ENCODE measurements around the gene PTPRA. TPM values are rescaled to one million over a fixed set of nuclear protein-coding genes. Genes with fewer than 3 reads are reported as not detected.

Gene PTPRA
- polyA plus RNA-seq, 3 donors from 2014 or later, result 39.5 to 63.5 (median 60.0) TPM

DNA sequence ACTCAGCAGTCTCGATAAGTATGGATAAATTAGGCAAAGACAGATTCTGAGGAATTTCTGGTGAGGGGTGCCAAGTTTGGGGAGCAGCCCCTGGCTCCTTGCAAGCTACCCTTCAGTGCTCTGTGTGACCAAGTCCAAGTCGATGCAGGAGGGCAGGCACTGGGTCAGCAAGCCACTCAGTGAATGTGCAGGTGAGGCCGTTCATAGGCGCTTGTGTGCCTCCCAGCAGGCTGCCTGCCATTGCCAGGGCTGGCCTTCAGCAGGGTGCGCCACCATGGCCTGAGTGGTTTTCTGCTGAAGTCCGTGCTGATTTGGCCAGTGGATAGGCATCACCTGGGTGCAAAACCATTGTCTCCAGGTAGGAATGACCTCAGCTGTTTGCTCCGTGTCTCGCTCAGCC lies 166.8 kb downstream of the PTPRA start:
- DNase-seq, result no peak
- H3K4me3 Mint-ChIP-seq, result no peak overlapping the region
- peaks cover 2 to 16% (median 4%) of the 10 kb centered on the region in 3 donors for H3K27me3 Mint-ChIP-seq (ENCODE audit: low read depth in 3 of 3)
- H3K36me3 Mint-ChIP-seq, result peaks cover 5 to 40% (median 19%) of the 10 kb centered on the region in 3 donors
- H3K9me3 Mint-ChIP-seq, result no peaks in the 10 kb centered on the region
- peak overlapping the region in 4 of 6 donors; percentile 4 to 52 (median 18) for H3K27ac Mint-ChIP-seq
- H3K4me1 Mint-ChIP-seq, result peaks cover 4 to 6% of the 10 kb centered on the region in 2 donors

DNA sequence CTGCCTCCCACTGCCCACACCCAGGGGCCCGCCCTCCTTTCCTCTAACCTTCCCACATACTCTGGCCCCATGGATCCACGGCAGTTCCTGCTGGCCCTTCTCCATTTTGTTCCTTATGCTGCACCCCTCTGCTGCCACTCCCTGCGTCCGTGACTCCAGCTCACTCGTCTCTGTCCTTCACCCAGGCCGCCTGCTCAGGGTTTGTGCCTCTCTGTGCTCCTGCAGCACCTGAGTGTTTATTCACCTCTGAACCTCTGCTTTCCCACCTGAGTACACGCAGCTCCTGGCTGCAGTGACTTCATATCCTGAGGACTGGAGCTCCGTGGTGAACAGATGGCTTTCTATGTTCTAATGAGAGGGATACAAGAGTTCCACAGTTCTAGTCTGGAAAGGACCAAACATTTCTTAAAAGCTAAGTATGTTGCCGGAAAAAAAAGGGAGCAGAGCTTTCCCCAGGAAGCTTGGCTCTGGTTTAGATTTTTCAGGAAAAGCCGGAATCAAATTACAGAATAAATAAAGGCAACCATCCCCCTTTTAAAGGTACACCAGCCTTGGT lies 168.7 kb downstream of the PTPRA start:
- peaks cover 14% of the 10 kb centered on the region in 2 donors for H3K4me1 Mint-ChIP-seq
- H3K27me3 Mint-ChIP-seq (ENCODE audit: low read depth in 3 of 3), result peaks cover 6 to 16% (median 7%) of the 10 kb centered on the region in 3 donors
- H3K36me3 Mint-ChIP-seq, result peaks cover 5 to 24% (median 10%) of the 10 kb centered on the region in 3 donors
- no peak overlapping the region for H3K4me3 Mint-ChIP-seq
- DNase-seq, result no peak
- peak overlapping the region in 4 of 6 donors; percentile 62 to 71 (median 66) for H3K27ac Mint-ChIP-seq
- H3K9me3 Mint-ChIP-seq, result no peaks in the 10 kb centered on the region

DNA sequence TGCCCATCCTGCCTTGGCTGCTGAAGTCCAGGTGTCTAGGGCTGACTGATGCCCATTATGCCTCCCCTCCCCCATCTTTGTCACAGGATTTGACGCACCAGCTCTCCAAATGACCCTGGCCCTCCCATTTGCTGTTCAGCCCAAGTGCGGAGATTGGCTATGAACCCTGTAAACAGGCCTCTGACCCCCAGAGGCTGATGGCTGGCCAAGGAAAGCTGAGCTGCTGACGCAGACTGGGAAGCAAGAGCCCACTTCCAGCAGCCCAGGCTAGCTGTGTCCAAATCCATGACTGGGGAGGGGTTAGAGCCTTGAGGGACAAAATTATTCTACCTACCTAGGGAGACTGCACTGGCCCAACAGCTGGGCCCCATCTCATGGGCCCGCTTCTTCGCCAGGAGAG lies 169.3 kb downstream of the PTPRA start:
- H3K4me3 Mint-ChIP-seq, result no peak overlapping the region
- peak overlapping the region in 1 of 6 donors; percentile 68 for H3K27ac Mint-ChIP-seq

DNA sequence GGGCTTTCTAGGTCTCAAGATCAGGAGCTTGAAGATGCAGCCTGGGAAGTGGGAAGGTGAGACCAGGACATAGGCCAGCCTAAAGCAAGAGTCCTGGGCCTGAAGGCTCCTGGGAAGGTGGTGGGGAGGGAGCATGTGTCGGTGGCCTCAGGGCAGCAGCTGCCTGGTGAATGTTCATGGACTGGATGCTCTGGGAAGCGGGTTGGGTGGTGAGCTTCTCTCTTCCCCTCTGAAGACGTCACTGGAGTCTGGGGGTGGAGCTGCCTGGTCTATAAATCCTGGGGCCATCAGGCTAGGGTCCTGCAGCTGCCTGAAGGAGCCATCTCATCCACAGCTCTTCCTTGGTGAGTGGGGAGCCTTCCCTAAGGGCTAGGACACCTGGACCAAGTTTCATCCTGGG lies 170.0 kb downstream of the PTPRA start, which contains the start of gene GNRH2:
TSS of gene GNRH2 (plus strand) at position 301 of the 400 bp plus-strand sequence. CDS start 793 bp downstream, outside the sequence.
- Mint-ChIP-seq H3K4me1 (peaks cover 16% of the 10 kb centered on the region in 2 donors), H3K27me3 (ENCODE audit: low read depth in 3 of 3) (peaks cover 6 to 16% (median 7%) of the 10 kb centered on the region in 3 donors), H3K36me3 (peaks cover 5 to 18% (median 10%) of the 10 kb centered on the region in 3 donors), H3K9me3 (no peaks in the 10 kb centered on the region), H3K27ac (peak within 1 kb of the TSS; percentile 42 to 87 (median 66)), H3K4me3 (peak within 1 kb of the TSS in 2 of 5 donors; percentile 18)
- DNase-seq, result no peak

More for the DNA sequence above, 169.3 kb downstream of the PTPRA start:
- Mint-ChIP-seq H3K4me1 (peaks cover 16% of the 10 kb centered on the region in 2 donors), H3K27me3 (ENCODE audit: low read depth in 3 of 3) (peaks cover 6 to 16% (median 7%) of the 10 kb centered on the region in 3 donors), H3K36me3 (peaks cover 5 to 21% (median 10%) of the 10 kb centered on the region in 3 donors), H3K9me3 (no peaks in the 10 kb centered on the region)
- no peak for DNase-seq

DNA sequence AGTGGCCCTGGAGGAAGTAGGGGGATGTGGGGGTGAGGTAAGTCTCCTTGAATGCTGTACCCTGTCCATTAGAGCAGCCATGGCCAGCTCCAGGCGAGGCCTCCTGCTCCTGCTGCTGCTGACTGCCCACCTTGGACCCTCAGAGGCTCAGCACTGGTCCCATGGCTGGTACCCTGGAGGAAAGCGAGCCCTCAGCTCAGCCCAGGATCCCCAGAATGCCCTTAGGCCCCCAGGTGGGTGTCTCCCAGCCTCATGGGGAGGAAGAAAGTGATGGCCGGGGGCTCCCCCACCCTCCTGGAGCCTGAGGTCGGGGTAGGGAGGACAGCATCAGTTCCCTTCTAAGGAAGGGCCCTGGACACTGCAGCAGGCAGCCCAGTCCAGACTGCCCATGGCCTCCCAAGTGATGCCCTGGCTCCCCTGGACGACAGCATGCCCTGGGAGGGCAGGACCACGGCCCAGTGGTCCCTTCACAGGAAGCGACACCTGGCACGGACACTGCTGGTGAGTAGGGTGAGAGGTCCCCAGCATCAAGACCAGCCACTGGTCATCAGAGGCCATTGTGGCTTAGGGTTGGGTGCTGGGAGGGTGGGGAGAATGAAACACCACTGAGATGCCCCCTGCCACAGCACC lies 171.2 kb downstream of the PTPRA start:
- Mint-ChIP-seq H3K4me1 (peaks cover 16% of the 10 kb centered on the region in 2 donors), H3K27ac (peak overlapping the region in 5 of 6 donors; percentile 24 to 87 (median 82)), H3K27me3 (ENCODE audit: low read depth in 3 of 3) (peaks cover 6 to 16% (median 7%) of the 10 kb centered on the region in 3 donors), H3K9me3 (no peaks in the 10 kb centered on the region), H3K36me3 (peaks cover 3 to 13% (median 4%) of the 10 kb centered on the region in 3 donors), H3K4me3 (peak overlapping the region in 4 of 5 donors; percentile 18 to 90 (median 54))
- DNase-seq, result no peak

DNA sequence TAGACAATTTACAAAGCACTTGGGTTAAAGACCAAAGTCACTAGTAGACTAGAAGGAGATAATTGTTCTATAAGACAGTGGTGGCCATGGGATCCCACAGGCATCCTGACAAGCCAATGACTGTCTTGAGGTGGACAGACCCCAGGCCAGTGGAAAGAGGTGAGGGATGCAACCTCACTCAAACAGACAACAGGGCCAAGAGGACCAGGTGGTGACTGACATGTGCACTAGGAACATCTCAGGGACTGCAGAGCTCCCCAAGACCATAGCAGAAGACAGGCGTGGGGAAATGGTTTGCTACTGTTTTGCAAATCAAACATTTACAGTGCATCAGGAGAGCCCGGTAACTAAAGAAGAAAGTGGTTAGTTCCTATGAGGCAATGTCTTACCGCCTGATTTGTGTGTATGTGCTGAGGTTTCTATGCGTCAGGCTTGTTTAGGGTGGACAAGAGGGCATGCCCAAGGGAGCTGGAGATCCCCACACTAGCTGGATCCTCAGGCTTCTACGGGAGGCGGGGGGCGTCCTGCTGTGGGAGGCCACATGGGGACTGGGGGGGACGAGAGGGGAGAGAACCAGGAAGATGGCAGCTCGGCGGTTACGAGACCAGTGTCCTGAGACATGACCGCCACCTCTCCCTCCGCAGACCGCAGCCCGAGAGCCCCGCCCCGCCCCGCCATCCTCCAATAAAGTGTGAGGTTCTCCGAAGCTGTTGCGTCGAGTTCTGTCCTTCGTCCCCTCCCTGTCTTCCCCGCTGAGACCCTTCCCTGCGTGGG lies 171.9 kb downstream of the PTPRA start:
- peak overlapping the region; percentile 78 to 87 (median 83) for H3K27ac Mint-ChIP-seq
- H3K36me3 Mint-ChIP-seq, result peaks cover 0 to 15% (median 3%) of the 10 kb centered on the region in 3 donors
- DNase-seq, result peak in 2 of 3 donors; percentile 68 to 72
- no peaks in the 10 kb centered on the region for H3K9me3 Mint-ChIP-seq
- H3K4me1 Mint-ChIP-seq, result peaks cover 16% of the 10 kb centered on the region in 2 donors
- H3K27me3 Mint-ChIP-seq (ENCODE audit: low read depth in 3 of 3), result peaks cover 6 to 16% (median 7%) of the 10 kb centered on the region in 3 donors
- H3K4me3 Mint-ChIP-seq, result peak overlapping the region; percentile 81 to 93 (median 85)

DNA sequence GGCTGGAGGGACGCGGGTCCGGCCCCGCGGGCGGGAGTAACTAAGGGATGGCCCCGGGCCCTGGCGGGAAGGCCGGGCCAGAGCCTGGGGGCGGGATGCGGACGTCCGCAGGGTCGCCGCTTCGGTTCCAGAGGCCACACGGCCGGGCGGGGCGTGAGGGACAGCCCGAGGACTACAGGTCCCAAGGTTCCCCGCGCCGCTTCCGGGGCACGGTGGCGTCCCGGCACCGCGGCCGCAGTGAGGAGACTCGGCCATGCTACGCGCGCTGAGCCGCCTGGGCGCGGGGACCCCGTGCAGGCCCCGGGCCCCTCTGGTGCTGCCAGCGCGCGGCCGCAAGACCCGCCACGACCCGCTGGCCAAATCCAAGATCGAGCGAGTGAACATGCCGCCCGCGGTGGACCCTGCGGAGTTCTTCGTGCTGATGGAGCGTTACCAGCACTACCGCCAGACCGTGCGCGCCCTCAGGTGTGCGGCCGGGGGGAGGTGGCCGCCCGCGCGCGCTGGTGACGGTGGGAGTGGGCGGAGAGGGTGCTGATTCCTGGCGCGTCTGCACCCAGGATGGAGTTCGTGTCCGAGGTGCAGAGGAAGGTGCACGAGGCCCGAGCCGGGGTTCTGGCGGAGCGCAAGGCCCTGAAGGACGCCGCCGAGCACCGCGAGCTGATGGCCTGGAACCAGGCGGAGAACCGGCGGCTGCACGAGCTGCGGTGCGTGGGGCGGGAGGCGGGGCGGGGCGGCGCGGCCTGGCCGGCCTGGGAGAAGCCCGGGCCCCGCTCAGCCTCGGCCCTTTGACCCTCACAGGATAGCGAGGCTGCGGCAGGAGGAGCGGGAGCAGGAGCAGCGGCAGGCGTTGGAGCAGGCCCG lies 172.8 kb downstream of the PTPRA start, which contains the start of gene MRPS26:
TSS of gene MRPS26 (plus strand) at position 237 of the 861 bp plus-strand sequence. CDS start at position 254, 17 bp downstream.
- Mint-ChIP-seq H3K36me3 (peaks cover 0 to 14% (median 0%) of the 10 kb centered on the region in 3 donors), H3K9me3 (no peaks in the 10 kb centered on the region), H3K27me3 (ENCODE audit: low read depth in 3 of 3) (peaks cover 6 to 16% (median 7%) of the 10 kb centered on the region in 3 donors), H3K27ac (peak within 1 kb of the TSS; percentile 78 to 87 (median 83)), H3K4me3 (peak within 1 kb of the TSS; percentile 81 to 93 (median 85)), H3K4me1 (peaks cover 14 to 16% of the 10 kb centered on the region in 2 donors)
- DNase-seq, result peak; percentile 76 to 79 (median 78)

DNA sequence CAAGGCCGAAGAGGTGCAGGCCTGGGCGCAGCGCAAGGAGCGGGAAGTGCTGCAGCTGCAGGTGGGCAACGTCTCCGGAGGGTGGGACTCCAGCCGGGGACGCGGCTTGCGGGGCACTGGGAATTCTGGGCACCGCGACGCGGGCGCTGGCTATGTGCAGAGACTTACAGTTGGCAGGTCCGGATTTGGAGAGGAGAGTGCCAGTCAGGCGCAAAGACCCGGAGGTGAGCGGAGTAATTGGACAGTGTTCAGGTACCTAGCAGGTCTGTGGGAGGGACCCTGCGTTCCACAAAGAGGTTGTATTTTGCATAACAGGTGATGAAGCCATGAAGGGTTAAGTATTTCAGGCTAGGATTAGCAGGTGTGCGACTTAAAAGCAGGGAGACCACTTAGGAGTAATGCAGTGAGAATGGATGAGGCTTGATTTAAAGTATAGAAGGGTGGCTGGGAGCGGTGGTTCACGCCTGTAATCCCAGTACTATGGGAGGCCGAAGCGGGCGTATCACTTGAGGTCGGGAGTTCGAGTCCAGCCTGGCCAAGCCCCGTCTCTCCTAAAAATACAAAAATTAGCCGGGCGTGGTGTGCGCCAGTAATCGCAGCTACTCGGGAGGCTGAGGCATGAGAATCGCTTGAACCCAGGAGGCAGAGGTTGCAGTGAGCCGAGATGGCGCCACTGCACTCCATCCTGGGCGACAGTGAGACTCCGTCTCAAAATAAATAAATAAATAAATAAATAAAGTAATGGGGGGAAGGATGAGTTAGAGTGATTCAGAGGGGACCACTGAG lies 173.6 kb downstream of the PTPRA start:
- Mint-ChIP-seq H3K4me1 (peaks cover 14 to 16% of the 10 kb centered on the region in 2 donors), H3K27me3 (ENCODE audit: low read depth in 3 of 3) (peaks cover 4 to 12% (median 6%) of the 10 kb centered on the region in 3 donors), H3K4me3 (peak overlapping the region; percentile 74 to 93 (median 79)), H3K27ac (peak overlapping the region in 4 of 6 donors; percentile 50 to 80 (median 65)), H3K36me3 (peaks cover 0 to 14% (median 0%) of the 10 kb centered on the region in 3 donors), H3K9me3 (no peaks in the 10 kb centered on the region)
- no peak for DNase-seq

DNA sequence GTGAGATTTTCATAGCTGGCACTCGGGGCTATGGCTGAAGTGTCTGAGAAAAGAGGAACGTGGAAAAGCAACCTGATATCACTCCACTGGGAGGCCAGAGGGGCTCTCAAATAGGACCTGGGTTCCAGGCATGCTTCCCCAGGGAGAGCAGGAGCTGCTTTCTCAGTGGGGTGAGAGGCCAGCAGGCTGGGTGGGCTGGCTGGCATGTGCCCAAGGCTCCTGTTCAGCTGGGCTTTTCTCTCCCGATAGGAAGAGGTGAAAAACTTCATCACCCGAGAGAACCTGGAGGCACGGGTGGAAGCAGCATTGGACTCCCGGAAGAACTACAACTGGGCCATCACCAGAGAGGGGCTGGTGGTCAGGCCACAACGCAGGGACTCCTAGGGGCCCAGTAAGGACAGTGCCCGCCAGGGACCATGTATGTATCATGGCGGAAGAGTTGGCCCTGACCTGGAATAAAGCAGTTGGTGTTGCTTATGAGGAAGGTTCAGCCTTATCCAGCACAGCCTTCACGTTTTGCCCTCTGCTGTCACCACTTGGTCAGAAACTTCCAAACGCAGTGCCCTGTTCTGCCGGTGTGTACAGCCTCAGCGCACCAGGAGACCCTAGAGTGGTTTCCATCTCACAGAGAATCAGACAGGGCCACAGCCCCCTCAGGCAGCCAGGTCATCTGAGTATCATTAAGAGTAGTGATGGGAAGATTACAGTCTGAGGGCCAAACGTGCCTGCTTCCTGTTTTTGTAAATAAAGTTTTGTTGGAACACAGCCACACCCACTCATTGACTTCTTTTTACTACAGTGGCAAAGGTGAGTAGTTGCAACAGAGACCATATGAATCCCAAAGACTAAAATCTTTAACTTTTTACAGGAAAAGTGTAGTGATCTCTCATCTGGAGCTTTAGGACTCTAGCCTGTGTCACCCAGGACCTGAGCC lies 174.5 kb downstream of the PTPRA start:
- Mint-ChIP-seq H3K27ac (peak overlapping the region in 1 of 6 donors; percentile 35), H3K27me3 (ENCODE audit: low read depth in 3 of 3) (peaks cover 3 to 13% (median 6%) of the 10 kb centered on the region in 3 donors), H3K4me3 (peak overlapping the region in 4 of 5 donors; percentile 56 to 93 (median 76)), H3K9me3 (no peaks in the 10 kb centered on the region), H3K4me1 (peaks cover 14 to 16% of the 10 kb centered on the region in 2 donors), H3K36me3 (peaks cover 0 to 14% (median 0%) of the 10 kb centered on the region in 3 donors)
- DNase-seq, result no peak

DNA sequence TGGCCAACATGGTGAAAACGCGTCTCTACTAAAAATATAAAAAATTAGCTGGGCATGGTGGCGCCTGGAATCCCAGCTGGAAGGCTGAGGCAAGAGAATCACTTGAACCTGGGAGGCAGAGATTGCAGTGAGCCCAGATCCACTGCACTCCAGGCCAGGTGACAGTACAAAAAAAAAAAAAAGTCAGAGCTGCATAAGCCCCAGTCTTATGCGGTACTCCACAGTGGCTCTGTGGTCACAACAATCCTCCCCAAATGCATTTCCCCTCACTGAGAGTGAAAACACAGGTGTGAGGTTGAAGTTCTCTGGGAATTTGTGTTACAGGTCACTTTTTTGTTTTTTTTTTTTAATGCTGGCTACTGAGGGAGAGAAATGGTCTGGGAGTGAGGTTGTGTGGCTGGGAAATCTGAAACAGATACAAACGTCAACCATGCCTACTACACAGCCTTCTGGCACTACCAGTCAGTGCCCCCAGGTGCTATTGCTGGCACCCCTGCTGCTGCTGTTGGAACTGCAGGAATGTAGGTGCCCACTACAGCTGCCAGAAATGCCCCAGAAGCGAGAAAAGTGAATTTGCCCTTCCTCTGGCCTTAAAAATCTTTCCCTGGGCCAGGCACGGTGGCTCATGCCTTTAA lies 178.2 kb downstream of the PTPRA start:
- H3K27me3 Mint-ChIP-seq (ENCODE audit: low read depth in 3 of 3), result peaks cover 0 to 3% (median 0%) of the 10 kb centered on the region in 3 donors
- peaks cover 6 to 7% of the 10 kb centered on the region in 2 donors for H3K4me1 Mint-ChIP-seq
- H3K4me3 Mint-ChIP-seq, result no peak overlapping the region
- H3K9me3 Mint-ChIP-seq, result no peaks in the 10 kb centered on the region
- peaks cover 0 to 14% (median 0%) of the 10 kb centered on the region in 3 donors for H3K36me3 Mint-ChIP-seq
- H3K27ac Mint-ChIP-seq, result no peak overlapping the region
- no peak for DNase-seq

DNA sequence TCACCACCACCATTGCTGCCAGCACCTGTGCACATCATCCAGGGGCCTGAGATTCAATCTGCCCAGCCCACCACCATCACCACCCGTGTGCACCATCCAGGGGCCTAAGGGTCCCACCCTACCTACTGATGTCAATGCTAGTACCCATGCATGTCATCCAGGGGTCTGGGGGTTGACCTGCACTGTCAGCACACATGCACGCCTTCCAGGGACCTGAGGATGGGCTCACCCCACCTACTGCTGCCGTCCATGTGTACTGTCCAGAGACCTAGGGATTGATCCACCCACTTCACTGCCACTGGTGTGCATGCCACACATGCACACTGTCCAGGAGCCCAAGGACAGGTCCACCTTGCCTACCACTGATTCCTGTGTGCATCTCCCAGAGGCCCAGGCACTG lies 186.2 kb downstream of the PTPRA start:
- Mint-ChIP-seq H3K9me3 (no peaks in the 10 kb centered on the region), H3K27me3 (ENCODE audit: low read depth in 3 of 3) (peaks cover 0 to 2% (median 1%) of the 10 kb centered on the region in 3 donors), H3K27ac (no peak overlapping the region), H3K4me1 (no peaks in the 10 kb centered on the region), H3K4me3 (no peak overlapping the region), H3K36me3 (no peaks in the 10 kb centered on the region)
- DNase-seq, result no peak

Data from immature natural killer cell (primary cell).